Stimulated activated naive CD8-positive, alpha-beta T cell treated with anti-CD3 and anti-CD28 coated beads, Interleukin-15, Interleukin-2, amounts not matched to agents 100 ng/mL and 50 ng/mL, for 24 hours (primary cell): ENCODE data around the gene SEMA3F.

Experiments
- H3K27ac Mint-ChIP-seq: one replicate; pipeline ENCODE4 v1.8.0; 2021; ENCODE audit warnings: mild to moderate bottlenecking, mixed read lengths
- H3K27me3 Mint-ChIP-seq: one replicate; pipeline ENCODE4 v1.8.0; 2021; ENCODE audit warnings: mixed read lengths
- H3K36me3 Mint-ChIP-seq: one replicate; pipeline ENCODE4 v1.8.0; 2021; ENCODE audit warnings: low read depth, mixed read lengths
- H3K4me1 Mint-ChIP-seq: one replicate; pipeline ENCODE4 v1.8.0; 2021; ENCODE audit warnings: low read depth, mixed read lengths
- H3K4me3 Mint-ChIP-seq: one replicate; pipeline ENCODE4 v1.8.0; 2021; ENCODE audit warnings: mild to moderate bottlenecking, mixed read lengths
- H3K9me3 Mint-ChIP-seq: one replicate; pipeline ENCODE4 v1.8.0; 2021; ENCODE audit warnings: mixed read lengths

Gene SEMA3F

DNA sequence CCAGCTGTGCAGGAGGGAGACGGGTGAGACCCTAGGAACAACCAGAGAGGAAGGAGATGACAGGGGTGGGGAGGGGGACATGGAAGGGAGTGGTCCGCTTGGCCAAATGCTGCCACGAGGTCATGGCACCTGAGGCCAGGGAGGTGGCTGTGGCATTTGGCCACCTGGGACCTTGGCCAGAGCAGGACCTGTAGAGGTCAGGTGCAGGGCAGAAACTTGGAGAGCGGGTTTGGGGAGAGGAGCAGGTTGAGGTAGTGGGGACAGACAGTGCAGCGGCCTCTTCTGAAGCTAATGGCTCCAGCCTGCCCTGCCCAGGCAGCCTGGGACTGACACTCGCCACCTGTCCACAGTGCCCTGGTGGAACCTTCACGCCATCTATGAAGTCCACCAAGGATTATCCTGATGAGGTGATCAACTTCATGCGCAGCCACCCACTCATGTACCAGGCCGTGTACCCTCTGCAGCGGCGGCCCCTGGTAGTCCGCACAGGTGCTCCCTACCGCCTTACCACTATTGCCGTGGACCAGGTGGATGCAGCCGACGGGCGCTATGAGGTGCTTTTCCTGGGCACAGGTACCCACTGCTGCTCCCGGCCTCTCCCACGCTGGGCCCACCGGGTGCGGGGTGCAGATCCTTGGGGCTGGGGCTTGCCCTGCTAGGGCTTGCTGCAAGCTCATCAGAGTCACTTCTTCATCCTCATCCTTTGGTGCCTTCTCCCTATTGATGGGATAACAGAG lies 29.3 kb downstream of the SEMA3F start:
- Mint-ChIP-seq H3K9me3 (no peaks in the 10 kb centered on the region), H3K27ac (no peak overlapping the region), H3K27me3 (no peaks in the 10 kb centered on the region), H3K4me1 (no peaks in the 10 kb centered on the region), H3K36me3 (no peaks in the 10 kb centered on the region), H3K4me3 (no peak overlapping the region)

DNA sequence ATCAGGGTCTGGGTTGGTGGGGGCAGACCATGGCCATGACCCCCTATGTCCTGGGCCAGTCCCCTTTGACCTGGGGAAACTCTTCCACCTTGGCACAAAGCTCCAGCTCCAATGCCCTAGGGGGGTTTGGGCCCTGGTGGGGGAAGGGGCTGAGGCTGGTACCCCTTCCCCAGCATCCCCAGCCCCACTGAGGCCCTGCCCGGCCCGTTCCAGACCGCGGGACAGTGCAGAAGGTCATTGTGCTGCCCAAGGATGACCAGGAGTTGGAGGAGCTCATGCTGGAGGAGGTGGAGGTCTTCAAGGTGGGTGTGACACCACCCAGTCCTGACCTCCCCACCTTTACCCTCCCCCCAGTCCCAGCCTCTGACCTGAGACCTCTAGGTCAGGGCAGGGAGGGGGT lies 30.1 kb downstream of the SEMA3F start:
- H3K27me3 Mint-ChIP-seq, result no peaks in the 10 kb centered on the region
- H3K4me1 Mint-ChIP-seq, result no peaks in the 10 kb centered on the region
- H3K9me3 Mint-ChIP-seq, result no peaks in the 10 kb centered on the region
- H3K27ac Mint-ChIP-seq, result no peak overlapping the region
- H3K36me3 Mint-ChIP-seq, result no peaks in the 10 kb centered on the region
- no peak overlapping the region for H3K4me3 Mint-ChIP-seq

DNA sequence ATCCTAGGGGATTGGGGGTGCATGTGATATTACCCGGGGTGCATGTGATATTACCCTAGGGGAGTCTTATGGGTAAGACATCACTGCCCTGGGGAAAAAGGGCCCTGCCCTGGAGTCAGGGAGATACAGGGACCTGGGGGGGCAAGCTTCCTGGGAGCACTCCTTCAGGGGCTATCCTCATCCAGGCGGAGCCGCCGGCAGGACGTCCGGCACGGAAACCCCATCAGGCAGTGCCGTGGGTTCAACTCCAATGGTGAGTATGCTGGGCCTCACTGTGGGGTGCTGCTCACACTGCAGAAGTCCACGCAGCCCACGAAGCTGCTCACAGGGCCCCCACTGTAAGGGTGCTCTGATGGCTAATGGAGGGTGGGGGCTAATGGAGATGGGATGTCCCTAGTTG lies 31.0 kb downstream of the SEMA3F start:
- Mint-ChIP-seq H3K4me1 (no peaks in the 10 kb centered on the region), H3K27me3 (no peaks in the 10 kb centered on the region), H3K9me3 (no peaks in the 10 kb centered on the region), H3K4me3 (no peak overlapping the region), H3K27ac (no peak overlapping the region), H3K36me3 (no peaks in the 10 kb centered on the region)

DNA sequence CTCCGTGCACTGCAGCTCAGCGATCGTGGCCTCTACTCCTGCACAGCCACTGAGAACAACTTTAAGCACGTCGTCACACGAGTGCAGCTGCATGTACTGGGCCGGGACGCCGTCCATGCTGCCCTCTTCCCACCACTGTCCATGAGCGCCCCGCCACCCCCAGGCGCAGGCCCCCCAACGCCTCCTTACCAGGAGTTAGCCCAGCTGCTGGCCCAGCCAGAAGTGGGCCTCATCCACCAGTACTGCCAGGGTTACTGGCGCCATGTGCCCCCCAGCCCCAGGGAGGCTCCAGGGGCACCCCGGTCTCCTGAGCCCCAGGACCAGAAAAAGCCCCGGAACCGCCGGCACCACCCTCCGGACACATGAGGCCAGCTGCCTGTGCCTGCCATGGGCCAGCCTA lies 32.6 kb downstream of the SEMA3F start:
- Mint-ChIP-seq H3K27ac (no peak overlapping the region), H3K9me3 (no peaks in the 10 kb centered on the region), H3K4me1 (peaks cover 2% of the 10 kb centered on the region), H3K4me3 (no peak overlapping the region), H3K36me3 (no peaks in the 10 kb centered on the region), H3K27me3 (peaks cover 2% of the 10 kb centered on the region)

DNA sequence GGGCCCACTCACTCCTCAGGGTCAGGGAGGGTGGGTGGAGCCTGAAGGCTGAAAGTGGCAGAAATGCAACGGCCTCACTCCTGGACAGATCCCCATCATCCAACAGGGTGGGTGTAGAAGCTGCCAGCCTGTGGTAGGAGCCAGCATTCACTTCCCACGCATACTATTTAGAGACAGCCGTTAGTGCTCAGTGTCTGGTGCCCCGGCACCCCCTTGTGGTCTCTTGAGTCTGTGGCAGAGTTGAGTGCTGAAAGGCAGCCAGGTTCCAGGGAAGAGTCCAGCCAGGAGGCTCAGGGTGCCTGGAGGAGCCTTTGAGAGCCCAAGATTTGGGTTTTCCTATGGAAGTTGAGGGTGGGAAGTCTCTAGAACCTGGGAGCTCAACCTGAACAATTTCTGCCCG lies 34.1 kb downstream of the SEMA3F start:
- Mint-ChIP-seq H3K36me3 (no peaks in the 10 kb centered on the region), H3K4me1 (peaks cover 4% of the 10 kb centered on the region), H3K27me3 (peaks cover 7% of the 10 kb centered on the region), H3K4me3 (no peak overlapping the region), H3K27ac (no peak overlapping the region), H3K9me3 (no peaks in the 10 kb centered on the region)

DNA sequence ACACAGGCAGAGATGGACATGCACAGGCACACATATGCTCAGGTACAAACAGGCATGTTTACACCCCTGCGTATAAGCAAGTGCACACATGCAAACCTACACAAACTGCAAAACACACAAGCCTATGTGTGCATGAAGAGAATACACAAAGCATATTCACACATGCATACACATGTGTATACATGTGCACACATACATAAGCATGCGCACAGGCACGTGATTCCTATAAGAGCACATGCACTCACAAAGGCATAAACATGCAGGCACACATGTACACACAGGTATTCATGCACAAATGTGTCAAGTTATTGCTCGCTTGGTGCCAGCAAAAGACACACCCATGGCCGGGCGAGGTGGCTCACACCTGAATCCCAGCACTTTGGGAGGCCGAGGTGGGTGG lies 34.9 kb downstream of the SEMA3F start:
- Mint-ChIP-seq H3K4me1 (peaks cover 9% of the 10 kb centered on the region), H3K36me3 (no peaks in the 10 kb centered on the region), H3K27ac (no peak overlapping the region), H3K27me3 (peaks cover 10% of the 10 kb centered on the region), H3K4me3 (no peak overlapping the region), H3K9me3 (no peaks in the 10 kb centered on the region)

DNA sequence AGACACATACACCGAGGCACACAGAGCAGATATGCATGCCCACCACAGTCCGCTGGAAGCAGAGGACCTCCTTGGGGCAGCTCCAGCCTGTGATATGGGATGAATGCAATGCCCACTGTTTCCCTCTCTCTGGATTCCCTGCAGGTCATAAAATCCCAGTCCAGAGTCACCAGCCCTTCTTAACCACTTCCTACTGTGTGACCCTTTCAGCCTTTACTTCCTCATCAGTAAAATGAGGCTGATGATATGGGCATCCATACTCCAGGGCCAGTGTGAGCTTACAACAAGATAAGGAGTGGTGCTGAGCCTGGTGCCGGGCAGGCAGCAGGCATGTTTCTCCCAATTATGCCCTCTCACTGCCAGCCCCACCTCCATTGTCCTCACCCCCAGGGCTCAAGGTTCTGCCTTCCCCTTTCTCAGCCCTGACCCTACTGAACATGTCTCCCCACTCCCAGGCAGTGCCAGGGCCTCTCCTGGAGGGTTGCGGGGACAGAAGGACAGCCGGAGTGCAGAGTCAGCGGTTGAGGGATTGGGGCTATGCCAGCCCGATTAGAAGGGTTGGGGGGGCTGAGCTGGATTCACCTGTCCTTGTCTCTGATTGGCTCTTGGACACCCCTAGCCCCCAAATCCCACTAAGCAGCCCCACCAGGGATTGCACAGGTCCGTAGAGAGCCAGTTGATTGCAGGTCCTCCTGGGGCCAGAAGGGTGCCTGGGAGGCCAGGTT lies 36.0 kb downstream of the SEMA3F start, which contains the start of gene GNAT1:
GNAT1 (plus strand) TSS at position 675 of the 725 bp plus-strand sequence. CDS start 116 bp downstream, outside the sequence.
- peaks cover 10% of the 10 kb centered on the region for H3K27me3 Mint-ChIP-seq
- no peaks in the 10 kb centered on the region for H3K36me3 Mint-ChIP-seq
- H3K9me3 Mint-ChIP-seq, result no peaks in the 10 kb centered on the region
- no peak within 1 kb of the TSS for H3K4me3 Mint-ChIP-seq
- no peak within 1 kb of the TSS for H3K27ac Mint-ChIP-seq
- H3K4me1 Mint-ChIP-seq, result peaks cover 9% of the 10 kb centered on the region

DNA sequence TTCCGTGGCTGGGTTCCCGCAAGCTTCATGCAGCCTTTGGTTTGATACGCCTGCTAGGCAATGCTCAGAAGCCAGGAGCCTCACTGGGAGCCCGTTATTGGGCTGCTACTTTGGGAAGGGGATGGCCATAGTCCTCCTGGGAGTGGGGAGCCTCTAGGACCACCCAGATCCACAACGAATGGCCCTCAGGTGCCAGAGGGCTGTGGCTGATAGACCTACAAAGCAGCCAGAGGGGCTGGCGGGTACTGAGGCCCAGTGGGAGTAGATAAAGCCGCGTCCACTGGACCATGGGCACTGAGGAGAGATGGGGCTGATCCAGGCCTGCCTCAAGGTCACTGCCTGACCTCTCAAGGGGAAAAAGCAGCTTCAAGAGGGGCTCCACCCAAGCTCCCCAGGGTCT lies 37.0 kb downstream of the SEMA3F start:
- H3K27me3 Mint-ChIP-seq, result peaks cover 16% of the 10 kb centered on the region
- peaks cover 9% of the 10 kb centered on the region for H3K4me1 Mint-ChIP-seq
- H3K36me3 Mint-ChIP-seq, result no peaks in the 10 kb centered on the region
- H3K4me3 Mint-ChIP-seq, result no peak overlapping the region
- no peaks in the 10 kb centered on the region for H3K9me3 Mint-ChIP-seq
- H3K27ac Mint-ChIP-seq, result no peak overlapping the region

DNA sequence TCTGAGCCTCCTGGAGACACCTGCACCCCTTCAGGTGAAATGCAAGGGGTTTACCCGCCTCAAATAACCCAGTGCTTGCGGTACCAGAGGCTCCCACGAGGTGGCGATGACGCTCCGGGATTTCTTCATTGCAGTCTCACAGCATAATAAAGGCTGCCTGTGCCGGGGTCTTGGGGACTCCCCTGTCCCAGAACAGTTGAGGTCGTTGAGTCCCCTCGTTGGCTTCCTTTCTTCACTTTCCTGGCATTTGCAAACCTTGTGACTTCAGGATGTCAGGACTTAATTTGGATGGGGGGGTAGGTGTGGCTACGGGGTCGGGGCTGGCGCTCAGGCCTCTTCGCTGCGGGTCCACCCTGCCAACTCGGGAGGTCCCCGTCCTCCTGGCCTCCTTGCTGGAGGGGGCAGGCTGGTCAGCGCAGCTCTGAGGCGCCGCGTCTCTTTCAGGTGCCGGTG lies 37.6 kb downstream of the SEMA3F start:
- Mint-ChIP-seq H3K4me1 (peaks cover 9% of the 10 kb centered on the region), H3K36me3 (no peaks in the 10 kb centered on the region), H3K27ac (no peak overlapping the region), H3K4me3 (no peak overlapping the region), H3K9me3 (no peaks in the 10 kb centered on the region), H3K27me3 (peaks cover 22% of the 10 kb centered on the region)

DNA sequence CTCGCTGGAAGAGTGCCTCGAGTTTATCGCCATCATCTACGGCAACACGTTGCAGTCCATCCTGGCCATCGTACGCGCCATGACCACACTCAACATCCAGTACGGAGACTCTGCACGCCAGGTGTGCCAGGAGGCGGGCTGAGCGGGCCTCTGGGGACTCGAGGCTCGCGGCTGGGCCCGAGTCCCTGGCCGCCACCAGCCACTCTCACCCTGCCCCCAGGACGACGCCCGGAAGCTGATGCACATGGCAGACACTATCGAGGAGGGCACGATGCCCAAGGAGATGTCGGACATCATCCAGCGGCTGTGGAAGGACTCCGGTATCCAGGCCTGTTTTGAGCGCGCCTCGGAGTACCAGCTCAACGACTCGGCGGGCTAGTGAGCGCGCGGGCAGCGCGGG lies 38.2 kb downstream of the SEMA3F start:
- Mint-ChIP-seq H3K36me3 (no peaks in the 10 kb centered on the region), H3K27me3 (peaks cover 22% of the 10 kb centered on the region), H3K4me1 (peaks cover 9% of the 10 kb centered on the region), H3K9me3 (no peaks in the 10 kb centered on the region), H3K27ac (no peak overlapping the region), H3K4me3 (no peak overlapping the region)

DNA sequence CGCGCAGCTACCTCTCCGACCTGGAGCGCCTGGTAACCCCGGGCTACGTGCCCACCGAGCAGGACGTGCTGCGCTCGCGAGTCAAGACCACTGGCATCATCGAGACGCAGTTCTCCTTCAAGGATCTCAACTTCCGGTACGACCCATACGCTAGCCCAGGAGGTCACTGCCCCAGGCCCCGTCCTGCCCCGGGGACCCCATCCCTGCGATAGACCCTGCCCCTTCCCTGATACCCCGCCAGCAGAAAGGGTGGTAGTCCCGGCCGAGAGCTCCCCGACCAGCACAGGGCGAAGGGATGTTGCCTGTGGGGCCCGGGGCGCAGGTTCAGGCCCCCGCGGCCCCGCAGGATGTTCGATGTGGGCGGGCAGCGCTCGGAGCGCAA lies 38.6 kb downstream of the SEMA3F start:
- no peaks in the 10 kb centered on the region for H3K9me3 Mint-ChIP-seq
- no peak overlapping the region for H3K4me3 Mint-ChIP-seq
- peaks cover 22% of the 10 kb centered on the region for H3K27me3 Mint-ChIP-seq
- H3K27ac Mint-ChIP-seq, result no peak overlapping the region
- peaks cover 9% of the 10 kb centered on the region for H3K4me1 Mint-ChIP-seq
- H3K36me3 Mint-ChIP-seq, result no peaks in the 10 kb centered on the region

DNA sequence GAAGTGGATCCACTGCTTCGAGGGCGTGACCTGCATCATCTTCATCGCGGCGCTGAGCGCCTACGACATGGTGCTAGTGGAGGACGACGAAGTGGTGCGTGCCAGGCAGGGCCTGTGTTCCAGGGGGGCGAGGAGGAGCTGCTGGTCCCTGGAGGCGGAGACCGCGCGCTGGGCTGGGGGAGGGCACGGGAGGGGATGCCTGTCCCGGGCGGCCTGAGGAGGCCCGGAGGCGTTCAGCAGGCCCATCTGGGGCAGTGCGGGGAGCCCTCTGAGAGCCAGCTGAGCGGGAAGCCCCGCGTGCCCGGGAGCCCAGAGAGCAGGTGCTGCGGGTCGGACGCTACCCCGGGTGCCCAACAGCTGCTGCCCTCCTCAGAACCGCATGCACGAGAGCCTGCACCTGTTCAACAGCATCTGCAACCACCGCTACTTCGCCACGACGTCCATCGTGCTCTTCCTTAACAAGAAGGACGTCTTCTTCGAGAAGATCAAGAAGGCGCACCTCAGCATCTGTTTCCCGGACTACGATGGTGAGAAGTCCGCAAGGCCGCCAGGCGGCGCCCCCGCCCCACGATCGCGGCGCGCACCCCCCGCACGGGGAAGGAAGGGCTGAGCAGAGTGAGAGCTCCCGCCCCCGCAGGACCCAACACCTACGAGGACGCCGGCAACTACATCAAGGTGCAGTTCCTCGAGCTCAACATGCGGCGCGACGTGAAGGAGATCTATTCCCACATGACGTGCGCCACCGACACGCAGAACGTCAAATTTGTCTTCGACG lies 39.2 kb downstream of the SEMA3F start:
- peaks cover 25% of the 10 kb centered on the region for H3K27me3 Mint-ChIP-seq
- H3K4me1 Mint-ChIP-seq, result peaks cover 9% of the 10 kb centered on the region
- H3K36me3 Mint-ChIP-seq, result no peaks in the 10 kb centered on the region
- no peak overlapping the region for H3K27ac Mint-ChIP-seq
- no peaks in the 10 kb centered on the region for H3K9me3 Mint-ChIP-seq
- H3K4me3 Mint-ChIP-seq, result no peak overlapping the region

DNA sequence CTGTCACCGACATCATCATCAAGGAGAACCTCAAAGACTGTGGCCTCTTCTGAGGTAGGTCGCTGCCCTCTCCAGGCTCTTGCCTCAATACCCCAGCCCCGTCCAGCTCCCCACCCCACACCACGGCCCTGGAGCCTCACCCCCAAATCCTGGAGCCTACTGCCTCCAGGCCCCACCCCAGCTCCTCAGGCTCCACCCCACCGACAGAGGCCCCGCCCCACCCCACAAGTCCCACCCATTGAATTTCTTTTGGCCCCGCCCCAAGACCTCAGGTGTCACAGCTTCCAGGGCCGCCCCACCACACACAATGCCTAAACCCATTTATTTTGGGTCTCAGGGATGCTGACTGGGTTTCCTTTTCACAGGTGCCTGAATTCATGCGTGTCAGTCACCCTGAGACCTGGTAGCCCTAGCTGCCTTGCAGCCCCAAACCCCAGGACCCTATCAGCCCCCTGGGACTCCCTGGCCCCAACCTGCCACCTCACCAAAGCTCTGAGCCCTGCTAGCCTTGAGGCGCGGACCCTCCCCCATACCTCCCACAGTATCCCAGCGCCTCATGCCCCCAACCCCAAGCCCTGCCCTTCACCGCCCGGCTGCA lies 39.9 kb downstream of the SEMA3F start:
- H3K4me3 Mint-ChIP-seq, result no peak overlapping the region
- no peak overlapping the region for H3K27ac Mint-ChIP-seq
- no peaks in the 10 kb centered on the region for H3K36me3 Mint-ChIP-seq
- peaks cover 26% of the 10 kb centered on the region for H3K27me3 Mint-ChIP-seq
- peaks cover 9% of the 10 kb centered on the region for H3K4me1 Mint-ChIP-seq
- H3K9me3 Mint-ChIP-seq, result no peaks in the 10 kb centered on the region

DNA sequence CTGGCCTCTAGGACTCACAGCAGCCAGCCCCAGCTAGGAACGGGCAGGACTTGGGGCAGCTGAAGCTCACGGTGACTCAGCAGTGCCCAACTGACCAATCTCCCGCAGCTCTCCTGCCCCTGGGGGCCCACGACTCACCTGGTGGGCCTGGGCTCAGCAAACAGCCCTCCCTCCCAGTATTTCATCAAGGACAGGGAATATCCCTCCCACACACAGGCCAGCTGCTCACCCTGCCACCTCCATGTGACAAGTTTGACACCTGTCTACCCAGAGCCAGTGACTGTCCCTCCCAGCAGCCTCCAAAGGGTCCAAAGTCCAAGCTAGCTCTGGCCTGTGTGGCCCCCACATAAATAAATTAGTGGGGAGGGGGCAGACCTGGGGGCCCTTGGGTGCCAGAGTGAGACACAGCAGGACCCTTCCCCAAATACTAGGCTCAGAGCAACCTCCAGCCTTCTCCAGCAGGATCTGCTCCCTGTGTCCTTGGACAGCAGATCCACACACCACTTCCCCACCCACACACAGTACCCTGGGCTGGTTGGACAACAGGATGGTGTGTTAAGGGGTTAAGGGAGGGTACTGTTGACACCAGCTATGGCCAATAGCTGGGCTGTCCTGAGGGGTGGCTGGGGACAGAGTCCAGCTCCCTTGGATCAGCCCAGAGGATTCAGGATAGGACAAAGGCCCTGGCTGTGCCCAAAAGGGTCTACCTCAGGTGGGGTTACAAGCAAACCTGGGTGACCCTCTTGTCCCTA lies 40.6 kb downstream of the SEMA3F start:
- H3K27ac Mint-ChIP-seq, result no peak overlapping the region
- H3K4me1 Mint-ChIP-seq, result peaks cover 9% of the 10 kb centered on the region
- no peak overlapping the region for H3K4me3 Mint-ChIP-seq
- H3K27me3 Mint-ChIP-seq, result peaks cover 26% of the 10 kb centered on the region
- H3K36me3 Mint-ChIP-seq, result no peaks in the 10 kb centered on the region
- no peaks in the 10 kb centered on the region for H3K9me3 Mint-ChIP-seq
